Panc1 (cell line): ENCODE data around the gene SLC4A4. TPM values are rescaled to one million over a fixed set of nuclear protein-coding genes. Genes with fewer than 3 reads are reported as not detected.

Experiments used
- ATAC-seq: fragments of 200-7000 bp; cut with Tn5 transposase; 2 replicates; pipeline ENCODE4 v1.9.1; 2020; ENCODE audit warnings: mild to moderate bottlenecking, moderate library complexity
- BruUV-seq: library from RNA; stranded (reverse); fragments of 400-500 nt; replicated peaks from 2 replicates; lab custom pipeline; 2021; lab: Mats Ljungman, UMichigan
- CTCF ChIA-PET: fragments of 300-600 bp; sonication (Branson Sonifier 250); formaldehyde crosslinking; loops from one replicate; lab custom pipeline; 2022; ENCODE audit warnings: antibody characterized with exemption; lab: Charles Lee
- POLR2A ChIA-PET: fragments of 300-600 bp; sonication (Branson Sonifier 250); formaldehyde crosslinking; loops from one replicate; lab custom pipeline; 2022; ENCODE audit warnings: antibody characterized with exemption; lab: Charles Lee
- DNase-seq: peaks from one replicate; pipeline ENCODE4 v3.0.0-alpha.2; 2010; ENCODE audit warnings: low read depth, low spot score
- H3K27ac ChIP-seq: 2 replicates; pipeline ENCODE4 v1.5.1; 2011; ENCODE audit warnings: mild to moderate bottlenecking, low read length, inconsistent platforms
- H3K27me3 ChIP-seq: fragments of 200-500 bp; sonication (Bioruptor generic); 2 replicates; pipeline ENCODE4 v1.6.0; 2014; ENCODE audit warnings: low read length, inconsistent platforms; ENCODE audit not compliant: control insufficient read depth, insufficient read depth
- H3K36me3 ChIP-seq: fragments of 200-500 bp; sonication (Bioruptor generic); 2 replicates; pipeline ENCODE4 v1.5.1; 2014; ENCODE audit warnings: inconsistent platforms, mild to moderate bottlenecking, low read length, moderate library complexity; ENCODE audit not compliant: control insufficient read depth, insufficient read depth
- H3K4me1 ChIP-seq: 2 replicates; pipeline ENCODE4 v1.5.1; 2011; ENCODE audit warnings: inconsistent platforms, mild to moderate bottlenecking, low read length, moderate library complexity; ENCODE audit not compliant: control insufficient read depth, insufficient read depth
- H3K4me3 ChIP-seq, 2 experiments: 2 replicates each; pipeline ENCODE4 v1.5.1; 2011 to 2012; ENCODE audit warnings: low read depth in 2 of 2, low read length in 2 of 2, mild to moderate bottlenecking in 2 of 2, inconsistent platforms in 1 of 2, moderate library complexity in 1 of 2
- H3K9me3 ChIP-seq: fragments of 200-500 bp; sonication (Bioruptor generic); 2 replicates; pipeline ENCODE4 v1.5.1; 2014; ENCODE audit warnings: low read depth, mild to moderate bottlenecking, inconsistent platforms, low read length, moderate library complexity; ENCODE audit not compliant: control insufficient read depth, insufficient read depth
- CTCF ChIP-seq: fragments of 450-650 bp; IDR thresholded peaks from 2 replicates; pipeline ENCODE4 v1.5.1; 2017; ENCODE audit warnings: mild to moderate bottlenecking
- POLR2AphosphoS5 ChIP-seq: IDR thresholded peaks from 2 replicates; pipeline ENCODE4 v1.6.1; 2012; ENCODE audit warnings: mild to moderate bottlenecking, low read depth, low read length, moderate library complexity
- REST ChIP-seq, 2 experiments: IDR thresholded peaks; 2 replicates each; pipeline ENCODE4 v1.6.1; 2011 to 2012; ENCODE audit warnings: low read depth in 2 of 2, control low read depth in 1 of 2, low read length in 1 of 2, mild to moderate bottlenecking in 1 of 2, moderate library complexity in 1 of 2; ENCODE audit not compliant: insufficient read depth in 1 of 2
- SIN3A ChIP-seq: IDR thresholded peaks from 2 replicates; pipeline ENCODE4 v1.6.1; 2012; ENCODE audit warnings: low read depth, mild to moderate bottlenecking, low read length, moderate library complexity, borderline replicate concordance; ENCODE audit not compliant: insufficient read depth
- TCF7L2 ChIP-seq: IDR thresholded peaks from 2 replicates; pipeline ENCODE4 v1.6.1; 2011; ENCODE audit warnings: mild to moderate bottlenecking, low read depth, low read length, inconsistent platforms
- in situ Hi-C: cut with HindIII; loops from 2 replicates; pipeline ENCODE4 v1.10.0; 2016; ENCODE audit warnings: low sequenced_read_pairs, low pct_unique_long_range_greater_than_20kb
- intact Hi-C: fragments of 100-400 bp; cut with micrococcal nuclease; formaldehyde crosslinking; loops from one replicate; pipeline ENCODE4 v1.10.0; 2022; ENCODE audit not compliant: unreplicated experiment
- total RNA-seq: library from RNA; stranded (reverse); gene quantifications from one replicate; pipeline ENCODE4 v1.2.1, GENCODE V29; 2021; ENCODE audit not compliant: unreplicated experiment

SLC4A4 gene
- total RNA-seq, 1 experiment from 2014 or later: 0.26 TPM

GRCh38 chr4:71469541-71469940, 130.7 kb downstream of the SLC4A4 start:
- Histone ChIP-seq H3K9me3 (no peaks in the 10 kb centered on the region), H3K27me3 (no peaks in the 10 kb centered on the region), H3K4me1 (no peaks in the 10 kb centered on the region), H3K27ac (no peak overlapping the region), H3K36me3 (no peaks in the 10 kb centered on the region), H3K4me3 (no peak overlapping the region)
- in situ Hi-C loops: no loop called here
- intact Hi-C loops: no loop called here
- no TSS peak for BruUV-seq
- TF ChIP-seq CTCF: no peak
- TF ChIP-seq TCF7L2: no peak
- TF ChIP-seq POLR2AphosphoS5: no peak
- TF ChIP-seq REST (IDR thresholded peaks at IDR 0.05; ENCODE audit: insufficient read depth in 1 of 2, low read depth in 2 of 2, low read length in 1 of 2): no peak
- TF ChIP-seq SIN3A: no peak
- DNase-seq (no peak), ATAC-seq (no peak)
- CTCF ChIA-PET: no interaction called here
- POLR2A ChIA-PET: no interaction called here

GRCh38 chr4:71470524-71470923, 131.7 kb downstream of the SLC4A4 start:
- H3K27ac ChIP-seq: no peak overlapping the region
- no peaks in the 10 kb centered on the region for H3K9me3 ChIP-seq
- ChIA-PET CTCF (no interaction called here), POLR2A (no interaction called here)
- no TSS peak for BruUV-seq
- H3K4me1 ChIP-seq: no peaks in the 10 kb centered on the region
- intact Hi-C loops (no loop called here), in situ Hi-C loops (no loop called here)
- ATAC-seq (no peak), DNase-seq (no peak)
- TF ChIP-seq CTCF: no peak
- no peak for TF ChIP-seq POLR2AphosphoS5
- TF ChIP-seq SIN3A: no peak
- TF ChIP-seq TCF7L2: no peak
- no peak for TF ChIP-seq REST (IDR thresholded peaks at IDR 0.05; ENCODE audit: insufficient read depth in 1 of 2, low read depth in 2 of 2, low read length in 1 of 2)
- no peaks in the 10 kb centered on the region for H3K27me3 ChIP-seq
- H3K36me3 ChIP-seq: no peaks in the 10 kb centered on the region
- H3K4me3 ChIP-seq: no peak overlapping the region
